Tibial artery (tissue), 4 donors: ENCODE results near the gene SHISA7.
A peak's percentile ranks its signal among the peaks of the same experiment; 100 is the strongest.

Experiments used
- DNase-seq, 2 donors: peaks; one replicate each; pipeline ENCODE4 v3.0.0-alpha.2; 2019
- H3K27ac ChIP-seq, 2 donors: fragments of 200-600 bp; sonication (generic) in 1 of 2; 1 replicate in 1 of 2; 2 replicates in 1 of 2; pipeline ENCODE4 v1.5.1; 2018 to 2019; ENCODE audit warnings: mild to moderate bottlenecking in 1 of 2
- H3K27me3 ChIP-seq, 2 donors: fragments of 200-600 bp; sonication (generic) in 1 of 2; one replicate each; pipeline versions ENCODE4 v1.5.1 to v1.6.0; 2016 to 2019
- H3K36me3 ChIP-seq, 3 donors: fragments of 200-600 bp; sonication (generic) in 2 of 3; one replicate each; pipeline ENCODE4 v1.5.1; 2016 to 2019; ENCODE audit warnings: mild to moderate bottlenecking in 2 of 3
- H3K4me1 ChIP-seq, 4 donors: fragments of 200-600 bp; sonication (generic) in 2 of 4; 1 replicate in 3 of 4; 2 replicates in 1 of 4; pipeline ENCODE4 v1.5.1; 2016 to 2019
- H3K4me3 ChIP-seq, 2 donors: fragments of 200-600 bp; sonication (generic) in 1 of 2; 1 replicate in 1 of 2; 2 replicates in 1 of 2; pipeline ENCODE4 v1.5.1; 2018 to 2019; ENCODE audit warnings: mild to moderate bottlenecking in 2 of 2
- H3K9me3 ChIP-seq, 3 donors: fragments of 200-600 bp; sonication (generic) in 1 of 3; one replicate each; pipeline ENCODE4 v1.5.1; 2016 to 2019
- intact Hi-C: fragments of 100-400 bp; cut with DNase I; formaldehyde crosslinking; loops from one replicate; pipeline ENCODE4 v1.15.0; 2023; ENCODE audit warnings: low total_unique reads
- TF ChIP-seq, protein P1 (sequence below), 2 experiments: fragments of 200-600 bp in 1 of 2; fragments of 450-650 bp in 1 of 2; IDR thresholded peaks; one replicate each; pipeline ENCODE4 v1.5.1; 2017 to 2019; ENCODE audit warnings: antibody characterized with exemption in 2 of 2, mild to moderate bottlenecking in 1 of 2, moderate library complexity in 1 of 2

Gene SHISA7

DNA sequence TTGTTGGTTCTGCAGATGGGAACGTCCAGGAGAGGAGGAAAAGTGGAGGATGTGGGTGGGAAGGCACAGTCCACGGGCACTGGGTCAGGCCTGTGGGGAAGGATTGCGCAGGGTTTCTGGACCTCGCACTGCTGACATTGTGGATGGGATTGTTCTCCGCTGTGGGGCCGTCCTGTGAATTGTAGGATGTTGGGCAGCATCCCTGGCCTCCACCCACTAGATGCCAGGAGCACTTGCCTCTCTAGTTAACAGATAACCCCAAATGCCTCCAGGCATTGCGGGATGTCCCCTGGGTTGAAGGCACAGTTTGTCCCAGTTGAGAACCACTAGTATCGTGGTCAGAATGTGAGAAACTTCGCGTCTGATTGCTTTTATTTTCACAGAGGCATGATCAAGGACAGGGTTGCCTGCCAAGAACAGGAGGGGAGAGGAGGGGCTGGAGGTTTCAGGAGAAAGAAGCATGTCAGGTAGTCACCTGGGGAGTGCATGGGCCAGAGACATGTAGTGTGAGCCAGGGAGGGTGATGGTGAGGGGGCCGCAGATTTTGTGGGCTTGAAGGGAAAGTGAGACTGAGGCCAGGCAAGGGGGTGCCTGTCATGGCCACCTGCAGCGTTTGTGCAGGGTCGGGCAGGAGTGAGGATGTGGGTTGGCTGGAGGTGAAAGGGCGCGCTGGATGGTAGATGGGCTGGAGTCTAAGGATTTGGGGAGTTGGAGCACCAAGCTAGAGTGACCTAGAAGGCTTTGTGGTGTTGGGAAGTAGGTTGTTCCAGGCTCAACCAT lies 36.5 kb upstream of the SHISA7 start:
- Histone ChIP-seq H3K27ac (no peak overlapping the region), H3K4me1 (peaks cover 0 to 32% (median 19%) of the 10 kb centered on the region in 4 donors), H3K4me3 (no peak overlapping the region), H3K9me3 (no peaks in the 10 kb centered on the region), H3K36me3 (peaks cover 11 to 35% (median 30%) of the 10 kb centered on the region in 3 donors), H3K27me3 (peaks cover 0 to 26% of the 10 kb centered on the region in 2 donors)
- TF ChIP-seq, protein P1, sequence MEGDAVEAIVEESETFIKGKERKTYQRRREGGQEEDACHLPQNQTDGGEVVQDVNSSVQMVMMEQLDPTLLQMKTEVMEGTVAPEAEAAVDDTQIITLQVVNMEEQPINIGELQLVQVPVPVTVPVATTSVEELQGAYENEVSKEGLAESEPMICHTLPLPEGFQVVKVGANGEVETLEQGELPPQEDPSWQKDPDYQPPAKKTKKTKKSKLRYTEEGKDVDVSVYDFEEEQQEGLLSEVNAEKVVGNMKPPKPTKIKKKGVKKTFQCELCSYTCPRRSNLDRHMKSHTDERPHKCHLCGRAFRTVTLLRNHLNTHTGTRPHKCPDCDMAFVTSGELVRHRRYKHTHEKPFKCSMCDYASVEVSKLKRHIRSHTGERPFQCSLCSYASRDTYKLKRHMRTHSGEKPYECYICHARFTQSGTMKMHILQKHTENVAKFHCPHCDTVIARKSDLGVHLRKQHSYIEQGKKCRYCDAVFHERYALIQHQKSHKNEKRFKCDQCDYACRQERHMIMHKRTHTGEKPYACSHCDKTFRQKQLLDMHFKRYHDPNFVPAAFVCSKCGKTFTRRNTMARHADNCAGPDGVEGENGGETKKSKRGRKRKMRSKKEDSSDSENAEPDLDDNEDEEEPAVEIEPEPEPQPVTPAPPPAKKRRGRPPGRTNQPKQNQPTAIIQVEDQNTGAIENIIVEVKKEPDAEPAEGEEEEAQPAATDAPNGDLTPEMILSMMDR (IDR thresholded peaks at IDR 0.05): no peak
- no peak for DNase-seq
- intact Hi-C loops: no loop called here

DNA sequence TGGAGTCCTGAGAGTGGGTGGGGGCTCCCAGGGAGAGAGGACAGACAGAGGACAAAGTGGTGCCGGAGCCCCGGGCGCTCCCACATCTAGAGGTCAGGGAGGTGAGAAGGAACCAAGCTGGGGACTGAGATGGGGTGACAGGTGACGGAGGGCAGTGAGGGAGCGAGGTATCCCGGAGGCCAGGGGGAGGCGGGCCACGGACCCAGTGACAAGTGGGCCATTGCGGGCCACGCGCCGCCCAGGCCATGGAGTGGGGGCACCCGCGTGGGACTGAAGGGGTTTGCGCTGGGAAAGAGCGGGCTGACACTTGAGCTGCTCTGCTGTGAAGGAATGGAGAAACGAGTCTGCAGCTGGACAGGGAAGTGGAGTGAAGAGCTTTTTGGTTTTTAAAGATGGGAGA lies 35.9 kb upstream of the SHISA7 start:
- Histone ChIP-seq H3K36me3 (peaks cover 11 to 35% (median 29%) of the 10 kb centered on the region in 3 donors), H3K4me3 (no peak overlapping the region), H3K27ac (no peak overlapping the region), H3K4me1 (peaks cover 0 to 26% (median 13%) of the 10 kb centered on the region in 4 donors), H3K27me3 (peaks cover 0 to 20% of the 10 kb centered on the region in 2 donors), H3K9me3 (no peaks in the 10 kb centered on the region)
- no peak for DNase-seq
- intact Hi-C loops: no loop called here
- TF ChIP-seq, protein P1 (IDR thresholded peaks at IDR 0.05): no peak

DNA sequence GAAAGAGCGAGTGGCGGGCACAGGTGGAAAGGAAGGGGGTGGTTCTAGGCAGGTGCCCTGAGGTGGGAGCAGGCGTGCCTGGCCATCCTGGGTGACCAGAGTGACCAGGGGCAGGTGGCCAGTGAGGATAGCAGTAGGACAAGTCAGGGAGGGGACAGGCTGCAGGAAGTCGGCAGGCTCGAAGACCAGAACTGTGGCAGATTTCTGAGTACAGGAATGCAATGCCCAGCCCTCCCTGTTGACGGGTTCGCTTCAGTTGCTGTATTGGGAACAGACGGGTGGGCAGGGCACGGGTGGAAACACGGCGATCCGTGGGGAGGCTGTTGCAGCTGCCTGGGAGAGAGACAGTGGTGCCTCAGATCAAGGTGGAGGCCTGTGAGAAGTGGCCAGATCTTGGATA lies 35.3 kb upstream of the SHISA7 start:
- no peaks in the 10 kb centered on the region for H3K9me3 ChIP-seq
- no peak for DNase-seq
- H3K27me3 ChIP-seq: peaks cover 0 to 17% of the 10 kb centered on the region in 2 donors
- TF ChIP-seq, protein P1 (IDR thresholded peaks at IDR 0.05): no peak
- no peak overlapping the region for H3K4me3 ChIP-seq
- intact Hi-C loops: no loop called here
- H3K36me3 ChIP-seq: peaks cover 11 to 28% (median 23%) of the 10 kb centered on the region in 3 donors
- H3K4me1 ChIP-seq: peaks cover 0 to 25% (median 12%) of the 10 kb centered on the region in 4 donors
- no peak overlapping the region for H3K27ac ChIP-seq

DNA sequence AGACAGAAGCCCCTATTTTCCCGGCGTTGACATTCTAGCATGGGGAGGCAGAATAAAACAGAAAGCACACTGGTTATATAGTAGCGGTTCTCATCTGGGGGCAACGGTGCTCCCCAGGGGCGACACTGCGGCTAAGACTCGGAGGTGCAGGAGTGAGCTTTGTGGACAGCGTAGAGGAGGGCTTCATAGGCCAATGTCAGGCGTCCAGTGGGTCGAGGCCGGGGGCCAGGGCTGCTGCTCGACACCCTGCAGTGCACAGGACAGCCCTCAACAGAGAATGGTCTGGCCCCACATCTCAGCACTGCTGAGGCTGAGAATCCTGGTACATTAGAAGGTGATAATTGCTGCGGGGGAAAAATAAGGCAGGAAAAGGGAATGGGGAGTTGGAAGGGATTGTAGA lies 34.8 kb upstream of the SHISA7 start:
- intact Hi-C loops: no loop called here
- no peak overlapping the region for H3K27ac ChIP-seq

DNA sequence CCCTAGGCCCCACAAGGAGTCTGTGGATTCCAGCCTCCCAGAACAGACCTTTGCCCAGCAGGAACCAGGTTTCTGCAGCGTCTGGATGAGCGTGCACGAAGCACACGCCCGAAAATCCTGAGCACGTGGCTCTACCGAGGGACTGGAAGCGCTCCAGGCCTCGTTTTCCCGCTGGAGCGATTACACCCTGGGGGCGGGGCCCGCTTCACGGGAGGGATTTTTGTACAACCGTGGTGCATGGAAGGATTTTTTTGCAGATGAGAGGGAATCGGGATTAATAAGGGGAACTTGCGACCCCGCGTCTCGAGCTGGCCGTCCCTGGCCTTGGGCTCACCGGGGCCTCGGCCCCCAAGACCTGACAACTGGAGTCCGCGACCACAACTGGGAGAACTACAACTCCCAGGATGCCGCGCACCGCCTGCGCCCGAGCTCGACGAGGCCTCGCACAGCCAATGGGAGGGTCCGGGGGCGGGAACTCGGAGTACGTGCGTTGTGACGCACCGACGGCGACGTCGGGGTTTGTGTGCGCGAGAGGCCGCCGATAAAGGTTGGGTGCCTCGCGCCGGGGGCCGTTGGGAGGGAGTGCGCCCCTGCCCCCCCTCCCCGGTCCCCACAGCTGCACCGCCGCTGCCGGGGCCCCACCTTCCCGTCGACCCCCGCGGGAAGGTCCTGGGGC lies 33.1 kb upstream of the SHISA7 start, which contains the start of gene ZNF628:
TSS of gene ZNF628 (plus strand) at position 518 of the 676 bp plus-strand sequence. CDS start 3,294 bp downstream, outside the sequence.
- Histone ChIP-seq H3K9me3 (no peaks in the 10 kb centered on the region), H3K27ac (peak within 1 kb of the TSS; percentile 96 to 98), H3K4me1 (peaks cover 0 to 25% (median 12%) of the 10 kb centered on the region in 4 donors), H3K27me3 (peaks cover 0 to 12% of the 10 kb centered on the region in 2 donors), H3K36me3 (peaks cover 0 to 7% (median 1%) of the 10 kb centered on the region in 3 donors), H3K4me3 (peak within 1 kb of the TSS; percentile 73 to 80)
- intact Hi-C loops: no loop called here
- peak; percentile 98 to 99 for DNase-seq
- TF ChIP-seq, protein P1 (IDR thresholded peaks at IDR 0.05): no peak

More for the DNA sequence above, 34.8 kb upstream of the SHISA7 start:
- Histone ChIP-seq H3K4me1 (peaks cover 0 to 25% (median 12%) of the 10 kb centered on the region in 4 donors), H3K9me3 (no peaks in the 10 kb centered on the region), H3K4me3 (no peak overlapping the region), H3K36me3 (peaks cover 9 to 24% (median 18%) of the 10 kb centered on the region in 3 donors), H3K27me3 (peaks cover 0 to 17% of the 10 kb centered on the region in 2 donors)
- TF ChIP-seq, protein P1 (IDR thresholded peaks at IDR 0.05): no peak
- DNase-seq: no peak
